ENCODE data around the gene RTL9.

The RTL9 gene

DNA sequence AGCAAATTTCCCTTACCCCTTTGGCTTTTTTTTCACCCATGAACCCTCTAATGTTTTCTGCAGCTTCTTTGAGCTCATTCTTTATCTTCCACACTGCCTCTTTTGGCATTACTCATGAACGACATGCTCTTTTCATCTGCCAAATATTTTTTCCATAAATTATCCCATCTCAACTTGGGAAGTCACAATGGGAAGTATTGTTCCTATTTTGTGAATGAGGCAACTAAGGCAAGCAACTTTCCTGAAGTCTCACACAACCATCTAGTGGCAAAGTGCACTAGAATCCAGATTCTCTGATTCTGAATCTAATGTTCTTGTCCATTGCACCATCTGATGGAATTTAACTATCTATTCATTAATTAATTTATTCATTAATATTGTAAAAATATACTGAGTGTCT, 625 bp downstream of the RTL9 start:
- TF ChIP-seq, protein P1, sequence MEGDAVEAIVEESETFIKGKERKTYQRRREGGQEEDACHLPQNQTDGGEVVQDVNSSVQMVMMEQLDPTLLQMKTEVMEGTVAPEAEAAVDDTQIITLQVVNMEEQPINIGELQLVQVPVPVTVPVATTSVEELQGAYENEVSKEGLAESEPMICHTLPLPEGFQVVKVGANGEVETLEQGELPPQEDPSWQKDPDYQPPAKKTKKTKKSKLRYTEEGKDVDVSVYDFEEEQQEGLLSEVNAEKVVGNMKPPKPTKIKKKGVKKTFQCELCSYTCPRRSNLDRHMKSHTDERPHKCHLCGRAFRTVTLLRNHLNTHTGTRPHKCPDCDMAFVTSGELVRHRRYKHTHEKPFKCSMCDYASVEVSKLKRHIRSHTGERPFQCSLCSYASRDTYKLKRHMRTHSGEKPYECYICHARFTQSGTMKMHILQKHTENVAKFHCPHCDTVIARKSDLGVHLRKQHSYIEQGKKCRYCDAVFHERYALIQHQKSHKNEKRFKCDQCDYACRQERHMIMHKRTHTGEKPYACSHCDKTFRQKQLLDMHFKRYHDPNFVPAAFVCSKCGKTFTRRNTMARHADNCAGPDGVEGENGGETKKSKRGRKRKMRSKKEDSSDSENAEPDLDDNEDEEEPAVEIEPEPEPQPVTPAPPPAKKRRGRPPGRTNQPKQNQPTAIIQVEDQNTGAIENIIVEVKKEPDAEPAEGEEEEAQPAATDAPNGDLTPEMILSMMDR (conservative IDR thresholded peaks at IDR 0.05) = no peak
- H3K27ac ChIP-seq = no peak overlapping the region

- TF ChIP-seq, protein P1 (conservative IDR thresholded peaks at IDR 0.05) = no peak
- no peak overlapping the region for H3K27ac ChIP-seq
These were observed 4.6 kb downstream of the RTL9 start for GRCh38 chrX:110363244-110363643.

DNA sequence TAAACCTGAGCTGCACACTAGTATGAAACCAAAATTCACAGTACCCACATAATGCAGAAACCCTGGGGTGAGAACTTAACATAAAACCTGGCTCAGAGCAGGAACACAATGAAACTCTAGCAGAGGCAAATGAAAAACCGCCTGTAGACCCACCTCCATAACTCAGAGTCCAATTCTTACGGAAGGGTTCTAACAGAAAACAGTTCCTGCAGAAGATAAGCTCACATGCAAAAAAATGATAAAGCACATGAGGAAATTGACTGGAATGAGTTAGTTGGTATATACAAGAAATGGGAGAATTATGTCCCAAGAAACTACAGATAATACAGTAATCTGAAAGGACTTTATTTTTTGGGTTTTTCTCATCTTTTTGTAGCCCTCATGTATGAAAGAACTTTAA, 14.7 kb downstream of the RTL9 start:
- H3K27ac ChIP-seq = no peak overlapping the region
- TF ChIP-seq, protein P1 (conservative IDR thresholded peaks at IDR 0.05) = no peak

DNA sequence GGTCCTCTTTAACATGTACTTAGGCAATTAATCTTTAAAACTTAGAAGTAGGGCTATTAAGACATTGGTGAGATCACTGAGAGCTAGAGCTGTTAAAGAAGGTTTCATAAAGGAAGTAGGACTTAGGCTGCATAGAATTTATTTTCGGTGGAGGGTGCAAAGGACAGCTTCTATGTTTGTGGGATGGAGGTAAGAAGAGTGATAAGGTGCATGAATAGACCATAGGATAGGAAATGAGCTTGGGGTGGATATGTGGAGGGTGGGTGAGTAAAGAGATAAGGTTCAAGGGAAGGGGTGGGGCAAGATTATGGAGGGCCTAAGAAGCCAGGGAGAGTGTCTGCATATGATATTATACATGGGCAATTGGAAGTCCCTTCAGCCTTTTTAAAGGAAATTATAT, 15.9 kb downstream of the RTL9 start:
- TF ChIP-seq, protein P1 (conservative IDR thresholded peaks at IDR 0.05) = no peak
- no peak overlapping the region for H3K27ac ChIP-seq

GRCh38 chrX:110381216-110381615, 22.6 kb downstream of the RTL9 start:
- TF ChIP-seq, protein P1 (conservative IDR thresholded peaks at IDR 0.05) = no peak
- H3K27ac ChIP-seq = no peak overlapping the region

- no peak overlapping the region for H3K27ac ChIP-seq
- TF ChIP-seq, protein P1 (conservative IDR thresholded peaks at IDR 0.05) = no peak
These were observed 24.8 kb downstream of the RTL9 start for GRCh38 chrX:110383414-110383813.

- no peak overlapping the region for H3K27ac ChIP-seq
- TF ChIP-seq, protein P1 (conservative IDR thresholded peaks at IDR 0.05) = no peak
These were observed 25.8 kb downstream of the RTL9 start for GRCh38 chrX:110384490-110384889.

DNA sequence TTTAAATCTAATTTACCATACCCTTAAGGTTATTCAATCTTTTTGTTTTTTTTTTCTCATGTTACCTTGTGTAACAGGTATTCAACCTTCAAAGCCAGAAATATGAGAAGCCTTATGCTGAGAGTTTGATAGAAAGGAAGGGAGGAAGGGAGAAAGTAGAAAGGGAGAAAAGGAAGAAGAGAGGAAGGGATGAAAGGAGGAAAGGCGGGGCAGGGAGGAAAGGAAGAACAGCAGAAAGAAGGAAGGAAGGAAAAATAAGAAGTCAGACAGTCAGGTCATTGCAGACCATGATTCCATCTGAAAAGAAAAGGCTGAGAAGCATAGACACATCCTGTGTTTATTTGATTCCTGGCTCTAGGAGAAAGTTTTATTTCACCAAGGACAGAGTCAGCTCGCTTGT, 30.9 kb downstream of the RTL9 start:
- no peak overlapping the region for H3K27ac ChIP-seq
- TF ChIP-seq, protein P1 (conservative IDR thresholded peaks at IDR 0.05) = no peak

Data from VCaP (cell line).